ENCODE measurements around the gene ARHGAP4.

ARHGAP4 gene

GRCh38 chrX:153865321-153865580 is 60.8 kb downstream of the ARHGAP4 start:
- no peak for DNase-seq (ENCODE audit: extremely low read depth, low read depth)
- TF ChIP-seq, protein P1, sequence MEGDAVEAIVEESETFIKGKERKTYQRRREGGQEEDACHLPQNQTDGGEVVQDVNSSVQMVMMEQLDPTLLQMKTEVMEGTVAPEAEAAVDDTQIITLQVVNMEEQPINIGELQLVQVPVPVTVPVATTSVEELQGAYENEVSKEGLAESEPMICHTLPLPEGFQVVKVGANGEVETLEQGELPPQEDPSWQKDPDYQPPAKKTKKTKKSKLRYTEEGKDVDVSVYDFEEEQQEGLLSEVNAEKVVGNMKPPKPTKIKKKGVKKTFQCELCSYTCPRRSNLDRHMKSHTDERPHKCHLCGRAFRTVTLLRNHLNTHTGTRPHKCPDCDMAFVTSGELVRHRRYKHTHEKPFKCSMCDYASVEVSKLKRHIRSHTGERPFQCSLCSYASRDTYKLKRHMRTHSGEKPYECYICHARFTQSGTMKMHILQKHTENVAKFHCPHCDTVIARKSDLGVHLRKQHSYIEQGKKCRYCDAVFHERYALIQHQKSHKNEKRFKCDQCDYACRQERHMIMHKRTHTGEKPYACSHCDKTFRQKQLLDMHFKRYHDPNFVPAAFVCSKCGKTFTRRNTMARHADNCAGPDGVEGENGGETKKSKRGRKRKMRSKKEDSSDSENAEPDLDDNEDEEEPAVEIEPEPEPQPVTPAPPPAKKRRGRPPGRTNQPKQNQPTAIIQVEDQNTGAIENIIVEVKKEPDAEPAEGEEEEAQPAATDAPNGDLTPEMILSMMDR (IDR thresholded peaks at IDR 0.05; ENCODE audit: low read depth, low read length) = no peak

- TF ChIP-seq, protein P1 (IDR thresholded peaks at IDR 0.05; ENCODE audit: low read depth, low read length) = no peak
- DNase-seq (ENCODE audit: extremely low read depth, low read depth) = no peak
Measured at GRCh38 chrX:153864561-153865320, 61.3 kb downstream of the ARHGAP4 start.

DNA sequence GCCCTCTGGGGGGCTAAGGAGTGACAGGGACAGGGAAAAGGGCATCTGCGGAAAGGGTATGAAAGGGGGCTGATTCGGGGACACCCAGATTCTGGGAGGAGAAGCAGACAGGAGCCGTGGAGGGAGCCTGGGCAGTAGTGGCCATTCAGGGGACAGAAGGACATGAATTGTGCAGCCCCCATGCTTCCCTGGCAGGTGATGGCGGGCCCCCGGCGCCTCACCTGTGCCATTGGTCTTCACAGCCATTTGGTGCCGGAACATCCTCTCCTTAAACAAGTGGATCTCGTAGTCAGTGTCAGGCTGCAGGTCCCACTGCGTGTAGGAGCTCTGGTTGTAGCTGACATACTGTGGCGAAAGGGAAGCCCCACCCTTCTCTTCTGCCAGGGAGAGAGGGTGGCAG is 62.0 kb downstream of the ARHGAP4 start:
- TF ChIP-seq, protein P1 (IDR thresholded peaks at IDR 0.05; ENCODE audit: low read depth, low read length) = no peak

GRCh38 chrX:153863251-153863991 is 62.6 kb downstream of the ARHGAP4 start:
- DNase-seq (ENCODE audit: extremely low read depth, low read depth) = no peak
- TF ChIP-seq, protein P1 (IDR thresholded peaks at IDR 0.05; ENCODE audit: low read depth, low read length) = no peak

More for the DNA sequence above, 62.0 kb downstream of the ARHGAP4 start:
- DNase-seq (ENCODE audit: extremely low read depth, low read depth) = no peak

DNA sequence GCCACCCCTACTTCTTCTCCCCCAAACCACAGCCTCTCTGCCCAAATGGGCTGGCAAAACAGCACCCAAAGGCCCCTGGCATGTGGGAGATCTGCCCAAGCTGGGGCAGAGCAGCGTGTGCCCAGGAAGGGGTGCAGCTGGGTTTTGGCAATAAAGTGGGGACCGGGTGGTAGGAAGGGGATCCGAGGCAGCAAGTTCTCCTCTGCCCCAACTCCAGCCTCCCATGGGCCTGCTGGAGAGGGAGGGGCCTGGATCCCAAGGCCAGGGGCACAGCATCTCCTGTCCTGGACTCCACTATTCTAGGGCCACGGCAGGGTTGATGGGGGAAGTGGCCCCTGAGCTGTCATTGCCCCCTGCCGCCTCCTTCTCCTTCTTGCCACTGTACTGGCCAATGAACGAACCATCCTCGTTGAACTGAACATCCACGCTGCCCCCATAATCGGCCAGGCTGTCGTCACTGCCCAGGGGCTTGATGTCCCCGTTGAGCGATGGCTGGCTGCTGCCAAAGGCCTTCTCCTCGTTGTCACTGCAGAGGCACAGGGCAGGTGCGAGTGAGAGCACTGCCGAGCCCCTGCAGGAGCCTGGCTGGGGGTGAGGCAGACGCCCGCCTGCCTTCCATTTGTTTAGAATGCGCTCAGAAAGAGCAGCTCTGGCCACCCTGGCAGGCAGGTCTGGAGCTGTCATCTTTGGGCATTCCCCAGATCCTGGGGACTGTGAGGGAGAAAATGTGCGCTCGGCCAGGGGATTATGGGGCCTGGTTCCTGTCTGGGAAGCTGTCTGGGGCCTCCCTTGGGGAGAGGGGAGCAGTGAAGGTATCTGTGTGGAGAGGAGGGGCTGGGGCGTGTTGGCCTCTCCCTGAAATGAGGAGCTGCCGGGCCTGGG is 63.5 kb downstream of the ARHGAP4 start:
- no peak for DNase-seq (ENCODE audit: extremely low read depth, low read depth)
- TF ChIP-seq, protein P1 (IDR thresholded peaks at IDR 0.05; ENCODE audit: low read depth, low read length) = no peak

GRCh38 chrX:153861733-153862310 is 64.2 kb downstream of the ARHGAP4 start:
- TF ChIP-seq, protein P1 (IDR thresholded peaks at IDR 0.05; ENCODE audit: low read depth, low read length) = no peak
- no peak for DNase-seq (ENCODE audit: extremely low read depth, low read depth)

Measured in AG09319 (cell line).